Calu3 (cell line): ENCODE data around the gene TMA7B. TPM values are rescaled to one million over a fixed set of nuclear protein-coding genes. Genes with fewer than 3 reads are reported as not detected.

ENCODE experiments used
- BruUV-seq: library from RNA; stranded (reverse); fragments of 400-500 nt; replicated peaks from 2 replicates; lab custom pipeline; 2021; lab: Mats Ljungman, UMichigan
- CTCF ChIA-PET: fragments of 300-600 bp; sonication (Branson Sonifier 250); formaldehyde crosslinking; loops from one replicate; lab custom pipeline; 2022; ENCODE audit warnings: antibody characterized with exemption; lab: Charles Lee
- DNase-seq: peaks from one replicate; pipeline ENCODE4 v3.0.0; 2022
- H3K27ac Mint-ChIP-seq: one replicate; pipeline ENCODE4 v1.8.0; 2022; ENCODE audit warnings: mixed read lengths; ENCODE audit not compliant: unreplicated experiment
- H3K27me3 Mint-ChIP-seq: one replicate; pipeline ENCODE4 v1.8.0; 2022; ENCODE audit warnings: mixed read lengths; ENCODE audit not compliant: unreplicated experiment
- H3K36me3 Mint-ChIP-seq: one replicate; pipeline ENCODE4 v1.8.0; 2022; ENCODE audit warnings: mild to moderate bottlenecking, moderate library complexity, mixed read lengths; ENCODE audit not compliant: insufficient read depth, unreplicated experiment
- H3K4me1 Mint-ChIP-seq: one replicate; pipeline ENCODE4 v1.8.0; 2022; ENCODE audit warnings: mild to moderate bottlenecking, low read depth, mixed read lengths; ENCODE audit not compliant: unreplicated experiment
- H3K4me3 Mint-ChIP-seq: one replicate; pipeline ENCODE4 v1.8.0; 2022; ENCODE audit warnings: mild to moderate bottlenecking, low read depth, moderate library complexity, mixed read lengths; ENCODE audit not compliant: unreplicated experiment
- H3K9me3 Mint-ChIP-seq: one replicate; pipeline ENCODE4 v1.8.0; 2022; ENCODE audit warnings: low read depth, mixed read lengths; ENCODE audit not compliant: unreplicated experiment
- CTCF ChIP-seq: fragments of 200-600 bp; IDR thresholded peaks from one replicate; pipeline ENCODE4 v1.8.0; 2022; ENCODE audit warnings: antibody characterized with exemption; ENCODE audit not compliant: unreplicated experiment
- intact Hi-C: fragments of 100-400 bp; cut with micrococcal nuclease; formaldehyde crosslinking; loops from one replicate; pipeline ENCODE4 v1.10.0; 2022; ENCODE audit not compliant: unreplicated experiment
- total RNA-seq: library from RNA; stranded (reverse); gene quantifications from 2 replicates; pipeline ENCODE4 v1.2.3, GENCODE V29; 2022

Gene TMA7B
- total RNA-seq, 1 experiment from 2014 or later, result not detected

GRCh38 chr22:40004836-40005235 is 44.6 kb downstream of the TMA7B start:
- intact Hi-C loops, result no loop called here
- H3K4me3 Mint-ChIP-seq, result no peak overlapping the region
- H3K4me1 Mint-ChIP-seq, result peaks cover 16% of the 10 kb centered on the region
- H3K27me3 Mint-ChIP-seq, result no peaks in the 10 kb centered on the region
- BruUV-seq, result no TSS peak
- no peaks in the 10 kb centered on the region for H3K9me3 Mint-ChIP-seq
- TF ChIP-seq CTCF, result no peak
- CTCF ChIA-PET, result interaction anchor here (0.6 kb wide), 1 partner anchor 948 kb away, joined by 4 read pairs; no protein-coding TSS in a partner anchor
- no peak overlapping the region for H3K27ac Mint-ChIP-seq
- DNase-seq, result no peak
- H3K36me3 Mint-ChIP-seq, result peaks cover 14% of the 10 kb centered on the region

- H3K36me3 Mint-ChIP-seq, result peaks cover 10% of the 10 kb centered on the region
- no peak overlapping the region for H3K4me3 Mint-ChIP-seq
- intact Hi-C loops, result no loop called here
- H3K27me3 Mint-ChIP-seq, result no peaks in the 10 kb centered on the region
- H3K9me3 Mint-ChIP-seq, result no peaks in the 10 kb centered on the region
- no peak for TF ChIP-seq CTCF
- DNase-seq, result no peak
- BruUV-seq, result no TSS peak
- CTCF ChIA-PET, result no interaction called here
- peaks cover 9% of the 10 kb centered on the region for H3K4me1 Mint-ChIP-seq
- H3K27ac Mint-ChIP-seq, result no peak overlapping the region
Observed at GRCh38 chr22:40006641-40007040, 46.4 kb downstream of the TMA7B start.

GRCh38 chr22:40007853-40008710 is 47.9 kb downstream of the TMA7B start:
- no peak for TF ChIP-seq CTCF
- Mint-ChIP-seq H3K36me3 (no peaks in the 10 kb centered on the region), H3K4me1 (no peaks in the 10 kb centered on the region), H3K27ac (no peak overlapping the region), H3K4me3 (no peak overlapping the region), H3K9me3 (no peaks in the 10 kb centered on the region), H3K27me3 (no peaks in the 10 kb centered on the region)
- CTCF ChIA-PET, result no interaction called here
- intact Hi-C loops, result no loop called here
- BruUV-seq, result no TSS peak
- no peak for DNase-seq

- H3K9me3 Mint-ChIP-seq, result no peaks in the 10 kb centered on the region
- H3K27ac Mint-ChIP-seq, result no peak overlapping the region
- H3K4me3 Mint-ChIP-seq, result no peak overlapping the region
- no TSS peak for BruUV-seq
- no peak for DNase-seq
- CTCF ChIA-PET, result no interaction called here
- no peaks in the 10 kb centered on the region for H3K27me3 Mint-ChIP-seq
- no peak for TF ChIP-seq CTCF
- no peaks in the 10 kb centered on the region for H3K4me1 Mint-ChIP-seq
- H3K36me3 Mint-ChIP-seq, result no peaks in the 10 kb centered on the region
- intact Hi-C loops, result no loop called here
Observed at GRCh38 chr22:40008726-40009291, 48.6 kb downstream of the TMA7B start.
